ENCODE data around the gene CENPP.
A peak's percentile ranks its signal among the peaks of the same experiment; 100 is the strongest.

Gene CENPP

GRCh38 chr9:92325269-92325990, at the start of gene CENPP, which contains the start of gene NOL8:
CENPP (plus strand) TSS chr9:92325953.
NOL8 (minus strand) TSS chr9:92325350; CDS start chr9:92324161, 1,189 bp downstream.
- peak; percentile 79 to 85 for DNase-seq

GRCh38 chr9:92276331-92277032, 49.3 kb upstream of the CENPP start:
- DNase-seq: no peak

- DNase-seq: no peak
These were observed 47.6 kb upstream of the CENPP start for GRCh38 chr9:92278110-92278509.

GRCh38 chr9:92279302-92279701, 46.5 kb upstream of the CENPP start:
- DNase-seq: no peak

GRCh38 chr9:92289708-92290390, 35.9 kb upstream of the CENPP start:
- no peak for DNase-seq

- DNase-seq: no peak
These were observed 34.8 kb upstream of the CENPP start for GRCh38 chr9:92290785-92291429.

- DNase-seq: no peak
These were observed 34.2 kb upstream of the CENPP start for GRCh38 chr9:92291577-92291976.

GRCh38 chr9:92292338-92293074, 33.2 kb upstream of the CENPP start:
- no peak for DNase-seq

- no peak for DNase-seq
These were observed 32.7 kb upstream of the CENPP start for GRCh38 chr9:92293075-92293354.

GRCh38 chr9:92293452-92294296, 32.1 kb upstream of the CENPP start, which contains the start of gene IARS1:
IARS1 (minus strand) TSS chr9:92293697; CDS start chr9:92289419, 4,278 bp downstream.
- peak; percentile 98 to 100 for DNase-seq

- peak in 1 of 2 donors; percentile 11 for DNase-seq
These were observed 31.5 kb upstream of the CENPP start for GRCh38 chr9:92294297-92294676.

GRCh38 chr9:92295240-92295790, 30.4 kb upstream of the CENPP start:
- DNase-seq: no peak

GRCh38 chr9:92295827-92296258, 29.9 kb upstream of the CENPP start:
- no peak for DNase-seq

- DNase-seq: no peak
These were observed 28.1 kb upstream of the CENPP start for GRCh38 chr9:92297611-92298010.

- no peak for DNase-seq
These were observed 27.7 kb upstream of the CENPP start for GRCh38 chr9:92298036-92298435.

- no peak for DNase-seq
These were observed 26.6 kb upstream of the CENPP start for GRCh38 chr9:92299116-92299515.

- DNase-seq: no peak
These were observed 24.8 kb upstream of the CENPP start for GRCh38 chr9:92300936-92301335.

GRCh38 chr9:92308893-92309292, 16.9 kb upstream of the CENPP start:
- DNase-seq: no peak

GRCh38 chr9:92310562-92310961, 15.2 kb upstream of the CENPP start:
- DNase-seq: no peak

- DNase-seq: no peak
These were observed 12.7 kb upstream of the CENPP start for GRCh38 chr9:92312887-92313623.

- no peak for DNase-seq
These were observed 12.1 kb upstream of the CENPP start for GRCh38 chr9:92313624-92314012.

Data from activated CD4-positive, alpha-beta T cell treated with anti-CD3 and anti-CD28 coated beads for 4 hours (primary cell).